HG03103 (cell line): ENCODE results near the gene SH2D1A.
"Not testable (repeated sequence)": the region's sequence is repeated elsewhere in the genome, so short reads cannot be mapped to it uniquely, and the experiment has no call there.

Experiments used
- ATAC-seq: cut with Tn5 transposase; IDR thresholded peaks from one replicate; pipeline ENCODE4 v1.9.1; 2021; ENCODE audit warnings: low read depth; ENCODE audit not compliant: unreplicated experiment

The SH2D1A gene

GRCh38 chrX:124348885-124349453 lies 2.6 kb downstream of the SH2D1A start:
- no peak for ATAC-seq

DNA sequence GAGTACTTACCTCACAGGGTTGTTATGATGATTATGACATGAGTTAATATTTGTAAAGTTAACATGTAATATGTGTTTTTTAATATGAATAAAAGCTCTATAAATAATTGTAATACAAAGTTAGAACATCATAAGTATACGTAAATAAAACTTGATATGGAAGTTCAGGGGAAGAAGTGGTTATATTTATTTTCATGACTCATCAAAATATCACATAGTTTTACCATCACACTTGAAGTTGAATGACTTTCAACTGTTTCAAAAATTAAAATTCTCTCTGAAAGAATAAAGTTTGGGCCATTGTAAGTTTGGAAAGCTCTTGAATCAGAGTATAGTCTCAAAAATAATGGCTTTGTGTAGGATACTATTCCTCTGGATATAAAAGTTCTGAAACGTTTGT lies 8.3 kb downstream of the SH2D1A start:
- ATAC-seq, result no peak

DNA sequence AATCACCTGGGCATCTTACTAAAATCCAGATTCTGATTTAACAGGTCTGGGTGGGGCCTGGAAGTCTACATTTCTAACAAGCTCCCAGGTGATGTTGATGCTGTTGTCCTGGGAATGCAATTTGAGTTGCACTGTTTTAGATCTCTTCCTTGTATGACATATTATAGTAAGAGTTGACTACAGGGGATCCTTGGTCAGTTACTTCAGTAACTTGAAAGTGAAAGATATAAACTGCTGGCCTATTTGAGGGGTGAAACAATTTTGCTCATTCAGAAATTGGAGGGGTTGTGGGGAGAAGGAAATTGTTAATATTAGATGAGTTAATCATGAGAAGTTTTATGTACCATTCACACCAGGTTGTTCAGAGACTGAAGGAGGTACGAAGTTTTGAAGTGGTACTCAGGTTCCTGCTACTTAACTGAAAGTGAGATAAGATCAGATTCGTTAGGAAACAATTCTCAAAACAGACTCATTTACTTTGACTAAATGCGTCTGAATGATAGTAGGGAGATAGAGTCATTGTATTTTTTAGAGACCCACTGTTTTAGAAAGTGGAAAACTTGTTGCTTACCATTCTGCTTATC lies 12.5 kb downstream of the SH2D1A start:
- ATAC-seq, result no peak

DNA sequence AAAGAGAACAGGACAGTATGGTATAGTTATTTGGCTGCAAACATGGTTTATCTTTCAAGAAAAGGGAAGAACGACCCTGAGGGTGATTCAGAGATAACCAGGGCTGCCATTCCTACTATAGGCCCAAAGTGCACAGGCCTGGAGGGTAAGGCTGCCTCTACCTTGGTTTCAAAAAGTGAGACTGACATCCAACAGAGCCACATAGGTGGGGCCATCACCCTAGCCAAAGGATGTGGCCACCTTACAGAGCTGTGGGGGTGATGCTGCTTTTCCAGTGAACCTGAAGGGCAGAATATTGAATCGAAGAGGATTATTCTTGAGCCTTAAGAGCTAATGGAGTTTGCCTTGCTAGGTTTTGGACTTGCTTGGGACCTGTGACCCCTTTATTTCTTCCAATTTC lies 15.7 kb downstream of the SH2D1A start:
- ATAC-seq, result no peak

DNA sequence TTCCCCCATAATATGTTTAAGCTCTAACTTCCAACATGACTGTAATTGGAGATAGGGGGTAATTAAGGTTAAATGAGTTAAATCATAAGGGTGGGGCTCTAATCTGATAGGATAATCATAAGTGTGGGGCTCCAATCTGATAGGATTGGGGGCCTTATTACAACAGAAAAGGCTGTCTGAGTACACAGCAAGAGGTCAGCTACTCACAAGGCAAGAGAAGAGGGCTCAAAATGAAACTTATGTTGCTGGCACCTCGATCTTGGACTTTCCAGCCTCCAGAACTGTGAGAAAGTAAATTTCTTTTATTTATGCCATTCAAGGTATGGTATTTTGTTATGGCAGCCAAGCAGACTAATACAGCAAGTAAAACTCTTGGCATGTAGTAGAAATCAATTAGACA lies 16.4 kb downstream of the SH2D1A start:
- ATAC-seq, result no peak

- ATAC-seq, result no peak
Observed at GRCh38 chrX:124369722-124370121, 23.4 kb downstream of the SH2D1A start.

DNA sequence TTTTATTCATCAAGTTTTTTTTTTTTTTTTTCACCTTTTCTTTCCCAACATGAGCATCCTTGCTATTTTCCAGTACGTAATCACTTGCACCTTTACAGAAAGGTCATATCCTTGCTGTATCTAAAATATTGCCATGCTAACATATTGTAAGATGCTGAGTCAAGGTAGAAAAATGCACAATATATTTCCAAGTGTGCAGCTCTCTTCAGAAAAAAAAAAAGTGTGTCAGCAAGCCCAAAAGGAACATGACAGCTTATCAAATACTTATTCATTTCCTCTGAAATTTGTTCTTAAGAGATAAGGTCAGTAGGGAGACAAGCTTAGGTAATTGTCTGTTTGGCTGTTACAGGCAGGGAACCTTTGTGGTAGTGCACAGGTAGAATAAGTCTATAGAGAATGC lies 27.0 kb downstream of the SH2D1A start:
- ATAC-seq, result no peak

- no peak for ATAC-seq
Observed at GRCh38 chrX:124378643-124379042, 32.3 kb downstream of the SH2D1A start.

DNA sequence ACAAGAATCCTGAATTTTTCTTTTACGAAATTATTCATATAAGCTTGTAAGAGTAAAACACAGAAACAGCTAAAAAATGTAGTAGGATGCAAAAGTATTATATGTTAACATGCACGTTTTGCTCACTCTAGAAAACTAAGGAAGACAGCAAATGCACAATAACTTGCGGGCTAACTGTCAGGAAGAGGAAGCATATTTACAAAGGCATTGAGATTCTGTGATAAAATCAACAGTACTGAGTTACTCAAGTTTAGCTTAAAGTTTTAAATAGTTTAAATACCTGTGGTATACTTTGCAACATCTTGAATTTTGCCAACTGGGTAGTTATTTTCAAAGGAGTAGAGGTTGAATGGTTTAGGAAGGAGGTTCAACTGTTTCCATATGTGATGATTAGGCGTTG lies 37.0 kb downstream of the SH2D1A start:
- no peak for ATAC-seq

DNA sequence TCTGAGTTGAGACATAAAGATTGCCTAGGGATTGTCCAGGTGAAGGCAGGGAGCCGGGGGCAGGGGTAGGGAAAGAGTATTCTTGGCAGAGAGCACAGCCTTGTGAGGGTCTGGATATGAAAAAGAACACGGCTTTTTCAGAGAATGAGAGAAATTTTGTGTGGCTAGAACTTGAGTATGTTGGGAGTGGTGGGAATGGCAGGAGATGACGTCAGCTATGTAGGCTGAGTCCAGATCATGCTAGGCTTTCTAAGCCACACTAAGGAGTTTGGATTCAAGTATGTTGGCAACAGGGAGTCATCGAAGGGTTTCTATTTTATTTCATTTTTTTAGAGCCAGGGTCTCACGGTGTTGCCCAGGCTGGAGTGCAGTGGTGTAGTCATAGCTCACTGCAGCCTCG lies 40.0 kb downstream of the SH2D1A start:
- ATAC-seq, result no peak

DNA sequence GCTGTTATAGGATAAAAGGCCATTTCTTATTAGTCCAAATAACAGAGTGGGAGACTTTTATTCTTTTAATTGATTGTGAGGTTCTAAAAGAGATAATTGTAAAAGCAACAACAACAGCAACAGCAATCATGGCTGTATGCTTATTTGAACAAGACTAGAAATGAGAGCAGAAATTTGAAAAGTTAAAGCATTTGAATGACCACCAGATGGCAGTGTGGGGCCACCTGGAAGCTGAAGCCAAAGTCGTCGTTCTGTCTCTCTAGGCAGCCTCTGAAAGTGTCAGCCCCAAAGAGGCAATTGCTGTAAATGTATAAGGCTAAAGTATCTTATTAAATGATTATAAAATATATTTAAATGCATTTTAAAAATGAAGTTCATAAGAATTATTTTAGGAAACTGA lies 42.2 kb downstream of the SH2D1A start:
- ATAC-seq, result no peak

DNA sequence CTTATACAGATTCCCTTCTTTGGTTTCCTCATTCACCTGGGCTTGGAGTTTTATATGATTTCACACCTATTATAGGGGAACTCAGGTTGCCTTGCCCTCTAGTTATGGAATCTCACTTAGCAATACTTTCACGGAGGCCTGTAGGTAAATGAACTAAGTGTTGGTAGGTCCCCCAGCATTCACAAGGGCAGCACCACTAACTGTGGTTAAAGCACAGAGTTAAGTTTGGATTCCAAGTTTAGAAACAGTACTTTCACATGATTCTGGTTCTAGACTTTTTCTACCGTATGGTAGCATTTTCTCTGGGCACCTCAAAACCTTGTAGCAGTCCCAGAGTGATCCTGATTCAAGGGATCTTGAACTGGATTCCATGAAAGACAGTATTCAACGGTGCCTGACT lies 46.4 kb downstream of the SH2D1A start:
- ATAC-seq, result no peak

GRCh38 chrX:124393238-124393637 lies 46.9 kb downstream of the SH2D1A start:
- no peak for ATAC-seq

- ATAC-seq, result no peak
Observed at GRCh38 chrX:124393659-124394058, 47.3 kb downstream of the SH2D1A start.

- no peak for ATAC-seq
Observed at GRCh38 chrX:124395145-124395880, 49.0 kb downstream of the SH2D1A start.

DNA sequence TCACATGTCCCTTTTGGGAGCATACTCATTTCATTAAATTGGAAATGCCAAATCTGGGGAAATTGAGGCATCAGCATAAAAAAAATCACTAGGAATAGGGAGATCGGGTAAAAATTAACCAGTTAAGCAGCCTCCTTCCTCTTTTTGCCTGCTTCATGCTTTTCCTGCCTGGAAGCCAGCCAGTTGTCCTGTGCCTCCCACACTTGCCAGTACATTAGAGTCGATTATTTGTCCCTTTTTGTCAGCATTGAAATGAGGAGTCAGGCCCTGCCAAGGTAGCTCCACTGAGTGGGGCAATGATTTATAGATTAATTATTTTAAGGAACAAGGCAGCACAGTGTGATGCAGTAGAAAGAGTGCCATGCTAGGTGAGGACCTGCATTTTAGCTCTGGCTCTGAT lies 55.3 kb downstream of the SH2D1A start:
- ATAC-seq, result no peak

- ATAC-seq, result no peak
Observed at GRCh38 chrX:124405868-124406267, 59.5 kb downstream of the SH2D1A start.

- peak; percentile 87 for ATAC-seq
Observed at GRCh38 chrX:124406294-124407014, 60.1 kb downstream of the SH2D1A start.

DNA sequence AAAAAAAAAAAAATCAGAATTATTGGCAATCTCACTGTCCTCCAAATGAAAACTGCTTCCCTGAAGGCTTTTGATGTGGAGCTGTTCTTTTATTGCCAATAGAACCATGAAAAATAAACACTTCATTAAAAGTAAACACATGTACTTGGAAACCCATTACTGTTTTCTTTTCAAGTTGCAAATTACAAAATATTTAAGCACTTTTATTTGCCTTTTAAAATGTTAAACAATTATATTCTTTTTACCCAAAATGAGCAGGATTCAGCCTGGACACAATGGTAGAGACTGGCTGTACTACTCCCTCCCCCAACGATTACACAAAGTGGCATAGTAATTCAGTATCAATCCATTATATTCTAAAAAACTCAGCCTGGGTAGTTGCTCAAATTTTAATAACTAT lies 60.9 kb downstream of the SH2D1A start:
- no peak for ATAC-seq

- ATAC-seq, result not testable (repeated sequence)
Observed at GRCh38 chrX:124408380-124408779, 62.0 kb downstream of the SH2D1A start.

DNA sequence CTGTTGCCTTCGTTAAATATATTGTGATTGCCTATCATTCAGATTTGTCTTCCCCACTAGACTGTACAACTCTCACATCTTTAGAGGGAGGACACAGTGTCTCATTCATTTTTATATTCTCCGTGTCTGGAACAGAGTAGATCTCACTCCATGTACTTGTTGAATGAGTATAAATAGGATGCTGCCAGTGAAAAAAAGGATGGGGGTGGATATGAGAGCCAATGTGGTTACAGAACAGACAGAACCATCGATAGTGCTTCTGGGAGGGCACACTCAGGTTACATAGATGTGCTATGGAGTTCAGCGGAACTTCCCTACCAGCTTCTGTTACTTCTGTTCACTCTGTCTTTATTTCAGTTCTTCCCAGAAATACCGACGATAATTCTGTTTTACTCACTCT lies 66.9 kb downstream of the SH2D1A start:
- ATAC-seq, result no peak

DNA sequence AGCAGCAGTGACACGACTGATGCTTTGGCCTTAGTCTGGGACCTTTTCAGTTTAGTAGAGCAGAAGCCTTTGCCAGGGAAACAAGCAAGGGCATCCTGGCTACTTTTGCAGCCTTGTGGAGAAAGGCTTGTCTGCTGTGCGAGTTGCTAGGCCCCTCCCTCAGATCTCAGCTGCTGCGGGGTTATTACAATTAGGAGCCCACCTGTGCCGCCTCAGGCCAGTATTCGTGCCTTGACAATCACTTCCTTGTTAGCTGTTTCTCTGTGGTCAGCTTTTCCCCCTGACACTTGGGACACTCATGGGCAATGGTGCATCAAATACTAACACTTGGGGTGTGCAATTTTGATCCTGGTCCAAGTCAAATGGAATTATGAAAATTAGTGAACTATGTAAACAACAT lies 67.9 kb downstream of the SH2D1A start:
- ATAC-seq, result no peak
